ENCODE measurements around the gene RBM47.

The RBM47 gene

GRCh38 chr4:40484346-40485090 lies 145.1 kb downstream of the RBM47 start (continued):
- no peak for TF ChIP-seq ZNF560 (tag by site-specific recombination; IDR thresholded peaks at IDR 0.05; ENCODE audit: borderline replicate concordance)
- no peak for TF ChIP-seq AEBP2 (tag by site-specific recombination; IDR thresholded peaks at IDR 0.05; ENCODE audit: borderline replicate concordance)
- TF ChIP-seq ZFP37 (tag by site-specific recombination; IDR thresholded peaks at IDR 0.05), result no peak
- no peak for TF ChIP-seq ZNF621 (tag by site-specific recombination; IDR thresholded peaks at IDR 0.05)
- TF ChIP-seq ZNF707 (tag by site-specific recombination; IDR thresholded peaks at IDR 0.05), result no peak
- TF ChIP-seq ZNF280C (tag by site-specific recombination; IDR thresholded peaks at IDR 0.05), result no peak

GRCh38 chr4:40482985-40483647 lies 146.5 kb downstream of the RBM47 start:
- POLR2A ChIA-PET, result no interaction called here
- Histone ChIP-seq H3K36me3 (ENCODE audit: control insufficient read depth in 2 of 2, insufficient read depth in 1 of 2, low read length in 2 of 2) (no peaks in the 10 kb centered on the region), H3K4me3 (ENCODE audit: low read depth, low read length) (no peak overlapping the region), H3K4me1 (ENCODE audit: control insufficient read depth, insufficient read depth, low read length) (no peaks in the 10 kb centered on the region), H3K9me3 (ENCODE audit: control insufficient read depth, insufficient read depth, low read depth, low read length) (no peaks in the 10 kb centered on the region), H3K27ac (ENCODE audit: extremely low read depth, low read depth, low read length) (no peak overlapping the region)
- CTCF ChIA-PET, result no interaction called here
- TF ChIP-seq ZNF48 (tag by site-specific recombination; IDR thresholded peaks at IDR 0.05) (no peak), ZSCAN16 (tag by site-specific recombination; IDR thresholded peaks at IDR 0.05) (no peak), ZNF223 (tag by site-specific recombination; IDR thresholded peaks at IDR 0.05) (no peak), ZNF341 (tag by site-specific recombination; IDR thresholded peaks at IDR 0.05; ENCODE audit: low read depth) (no peak), ZNF274 (IDR thresholded peaks at IDR 0.05; ENCODE audit: low read length) (no peak), ZNF274 (tag by site-specific recombination; IDR thresholded peaks at IDR 0.05; ENCODE audit: borderline replicate concordance) (no peak), GFI1B (tag by site-specific recombination; IDR thresholded peaks at IDR 0.05) (no peak), ZNF391 (tag by site-specific recombination; IDR thresholded peaks at IDR 0.05; ENCODE audit: borderline replicate concordance, low read depth) (no peak), PRDM2 (tag by site-specific recombination; IDR thresholded peaks at IDR 0.05; ENCODE audit: borderline replicate concordance) (no peak)
